HPDE6-E6E7 (cell line): ENCODE results near the gene TRAF1.

Experiments
- DNase-seq: peaks from one replicate; pipeline ENCODE4 v3.0.0; 2011; ENCODE audit warnings: missing footprints; ENCODE audit errors: extremely low spot score

Gene TRAF1

GRCh38 chr9:120923620-120924328, 2.8 kb downstream of the TRAF1 start:
- no peak for DNase-seq

GRCh38 chr9:120922404-120923195, 4.0 kb downstream of the TRAF1 start:
- no peak for DNase-seq

DNA sequence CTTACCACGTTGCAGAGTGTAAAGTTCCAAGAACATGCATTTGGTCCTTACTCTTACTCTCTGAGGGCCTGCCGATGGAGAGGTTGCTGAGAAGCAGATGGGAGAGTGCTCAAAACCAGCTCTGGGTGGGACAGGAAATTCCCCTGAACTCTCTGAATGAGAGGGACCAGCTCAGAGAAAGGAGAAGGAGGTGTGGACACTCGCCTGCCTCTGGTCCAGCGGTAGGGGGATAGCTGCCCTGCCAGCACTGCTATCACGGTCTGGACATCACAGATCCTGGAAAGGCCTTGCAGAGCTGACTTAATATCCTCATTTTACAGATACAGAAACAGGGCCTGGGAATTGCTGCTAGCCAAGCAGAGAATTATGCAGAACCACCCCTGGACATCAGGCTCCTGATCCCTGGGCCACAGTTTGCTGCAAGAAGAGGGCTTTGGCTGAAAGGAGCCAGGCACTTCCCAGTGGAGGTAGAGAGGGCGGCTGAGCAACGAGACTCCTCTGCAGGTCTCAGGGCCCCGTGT, 4.9 kb downstream of the TRAF1 start:
- DNase-seq, result no peak

- DNase-seq, result no peak
Observed at GRCh38 chr9:120920806-120921178, 5.8 kb downstream of the TRAF1 start.

DNA sequence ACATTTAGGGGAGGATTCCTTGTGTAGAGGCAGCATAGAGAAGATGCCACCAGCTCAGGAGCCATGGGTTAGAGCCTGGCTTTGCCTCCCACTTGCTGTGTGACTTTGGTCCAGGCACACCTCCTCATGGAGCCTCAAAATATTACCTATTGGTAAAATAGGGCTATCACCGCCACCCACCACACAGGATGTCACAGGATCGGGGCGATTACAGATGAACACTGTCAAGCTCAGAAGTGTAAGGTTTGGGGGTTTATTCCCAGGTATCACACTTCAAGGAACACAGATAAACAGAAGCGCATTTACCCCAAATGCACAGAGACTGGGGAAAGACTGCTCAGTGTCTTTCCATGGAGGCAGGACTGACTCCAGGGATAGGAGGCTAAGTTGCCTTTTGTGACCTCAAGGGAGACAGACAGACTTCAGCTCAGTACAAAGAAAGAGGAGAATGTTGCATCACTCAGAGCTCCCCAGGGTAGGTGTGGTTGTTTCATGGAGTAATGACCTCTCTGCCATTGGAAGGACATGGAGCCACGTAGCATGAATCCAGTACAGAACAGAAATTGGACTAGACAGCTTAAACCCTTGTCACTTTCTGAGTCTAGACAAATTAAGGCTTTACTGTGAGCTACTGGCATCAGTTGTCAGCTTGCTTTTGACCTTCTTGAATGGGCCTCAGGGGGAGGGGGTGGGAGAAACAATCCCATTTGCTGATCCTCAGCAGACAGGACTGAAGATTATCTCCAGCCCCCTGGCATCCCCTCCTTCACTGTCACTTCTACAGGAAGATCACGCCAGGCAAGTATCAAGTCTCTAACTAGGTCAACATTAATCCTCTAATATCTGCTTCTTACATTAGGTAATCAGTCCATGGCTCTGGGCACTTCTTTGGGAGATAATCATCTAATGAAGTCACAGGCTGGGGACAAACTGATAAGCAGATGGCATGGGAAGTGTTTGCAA, 6.5 kb downstream of the TRAF1 start:
- DNase-seq, result no peak

DNA sequence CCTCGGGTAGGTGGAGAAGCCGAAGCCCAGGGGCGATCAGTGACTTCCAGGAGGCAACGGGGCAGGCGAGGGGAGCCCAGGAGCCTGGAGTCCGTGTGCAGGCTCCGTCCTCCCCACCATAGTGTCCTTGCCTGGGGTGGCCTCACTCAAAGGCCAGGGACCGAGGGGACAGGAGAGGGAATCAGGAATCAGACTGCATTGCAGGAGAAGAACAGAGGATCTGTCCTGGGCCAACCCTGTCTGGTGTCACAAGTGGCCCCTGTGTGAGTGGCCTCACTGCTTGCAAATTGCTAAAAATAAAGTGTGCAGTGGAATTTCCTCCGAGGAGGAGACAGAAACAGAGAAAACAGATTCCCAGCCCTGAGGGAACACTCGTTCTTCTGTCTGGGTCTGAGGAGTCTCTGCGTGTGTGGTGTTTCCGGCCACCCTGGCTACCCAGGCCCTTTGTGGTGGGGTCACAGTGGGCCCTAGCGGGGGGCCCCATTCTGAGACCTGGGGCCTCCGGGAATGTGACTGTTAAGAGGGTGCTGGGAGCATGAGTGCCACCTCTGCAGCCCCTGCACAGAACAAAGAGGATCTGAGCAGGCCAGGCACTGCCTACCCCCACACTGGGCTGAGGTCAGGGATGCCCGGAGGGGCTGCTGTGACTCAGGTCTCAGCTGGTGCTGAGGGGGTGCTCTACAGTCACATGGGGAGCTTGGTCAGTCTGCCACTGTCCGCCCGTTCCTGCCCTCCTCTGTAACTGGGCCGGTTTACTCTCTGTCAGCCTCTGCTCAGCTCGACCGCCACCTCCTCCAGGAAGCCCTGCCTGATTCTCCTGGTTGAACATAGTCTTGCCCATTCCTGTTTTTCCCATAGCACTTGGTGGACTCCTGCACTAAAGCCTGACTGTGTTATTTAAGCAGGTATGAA, 7.4 kb downstream of the TRAF1 start:
- DNase-seq, result no peak

DNA sequence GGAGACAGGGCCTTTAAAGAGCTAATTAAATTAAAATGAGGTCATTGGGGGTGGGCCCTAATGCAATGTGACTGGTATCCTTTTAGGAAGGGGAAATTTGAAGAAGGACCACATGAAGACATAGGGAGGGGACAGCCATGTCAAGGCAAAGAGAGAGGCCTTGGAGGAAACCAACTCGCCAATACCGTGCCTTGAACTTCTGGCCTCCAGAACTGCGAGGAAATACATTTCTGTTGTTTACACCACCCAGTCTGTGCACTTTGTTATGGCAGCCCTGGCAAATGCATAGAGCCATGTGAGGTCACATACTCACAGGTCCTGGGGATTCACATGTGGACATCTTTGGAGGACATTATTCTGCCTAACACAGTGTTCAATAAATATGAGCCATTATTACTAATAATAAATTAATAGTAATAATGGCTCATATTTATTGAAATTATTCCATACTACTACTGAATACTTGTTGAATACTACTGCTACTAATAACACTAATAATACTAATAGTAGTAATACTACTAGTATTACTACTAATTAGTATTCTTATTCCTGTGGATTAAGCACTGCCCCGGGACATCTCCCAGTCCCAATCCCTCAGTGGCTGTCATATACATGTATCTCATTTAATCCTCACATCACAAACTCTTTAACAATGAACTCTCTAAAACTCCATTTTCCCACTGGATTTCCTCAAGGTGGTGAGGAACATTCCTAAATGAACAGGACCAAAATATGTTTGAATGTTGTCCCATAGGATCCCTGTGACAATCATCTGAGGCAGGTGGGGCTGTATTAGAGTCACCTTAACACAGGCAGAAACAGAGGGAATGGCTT, 8.4 kb downstream of the TRAF1 start:
- DNase-seq, result no peak

DNA sequence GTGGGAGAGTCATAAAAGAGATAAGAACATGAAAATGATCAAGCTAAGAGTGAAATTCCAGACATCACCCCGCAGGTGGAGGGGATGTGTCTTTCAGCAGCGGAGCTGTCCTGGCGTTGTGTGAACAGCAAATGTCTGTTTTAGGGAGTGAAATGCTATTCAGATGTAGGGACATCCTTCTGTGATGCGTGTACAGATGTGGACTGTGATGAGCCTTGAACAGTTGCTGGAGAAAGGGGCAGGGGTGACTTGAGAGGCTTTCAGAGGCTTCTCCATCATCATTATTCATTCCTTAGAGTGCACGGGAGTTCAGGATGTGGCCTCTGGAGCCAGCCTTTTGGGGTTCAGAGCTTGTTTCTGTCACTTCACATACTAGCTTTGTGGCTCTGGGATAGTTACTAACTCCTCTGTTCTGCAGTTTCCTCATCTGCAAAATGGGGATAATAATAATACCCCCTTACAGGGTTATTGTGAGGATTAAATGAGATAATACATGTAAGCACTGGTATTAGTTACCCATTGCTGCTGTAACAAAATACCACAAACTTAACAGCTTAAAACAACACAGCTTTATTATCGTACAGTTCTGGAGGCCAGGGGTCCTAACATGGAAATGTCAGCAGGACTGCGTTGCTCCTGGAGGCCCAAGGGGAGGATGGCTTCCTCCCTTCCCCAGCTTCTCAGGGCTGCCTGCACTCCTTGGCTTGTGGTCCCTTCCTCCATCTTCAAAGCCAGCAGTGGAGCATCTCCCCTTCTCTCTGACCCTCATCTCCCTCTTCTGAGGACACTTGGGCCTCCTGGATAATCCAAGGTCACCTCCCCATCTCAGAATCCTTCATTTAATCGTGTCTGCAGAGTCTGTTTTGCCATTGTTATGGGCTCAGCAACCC, 9.4 kb downstream of the TRAF1 start:
- no peak for DNase-seq

DNA sequence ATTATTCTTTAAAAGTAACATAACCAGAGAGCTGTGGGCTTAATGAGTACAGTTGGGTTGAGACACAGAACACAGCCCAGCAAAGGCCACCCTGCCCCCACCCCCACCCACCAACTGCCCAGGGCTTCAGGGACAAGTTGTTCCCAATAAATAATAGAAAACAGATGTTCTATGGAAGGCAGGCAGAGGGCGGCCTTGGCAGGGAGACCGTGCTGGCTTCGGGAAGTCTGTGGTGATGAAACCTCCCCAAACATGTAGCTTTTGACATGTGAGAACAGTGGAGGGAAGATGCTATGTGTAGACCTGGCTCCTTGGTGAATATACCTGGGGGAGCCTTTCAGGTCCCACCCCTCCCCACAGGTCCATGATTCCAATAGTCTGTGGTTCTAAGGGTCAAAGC, 10.0 kb downstream of the TRAF1 start:
- DNase-seq, result no peak

DNA sequence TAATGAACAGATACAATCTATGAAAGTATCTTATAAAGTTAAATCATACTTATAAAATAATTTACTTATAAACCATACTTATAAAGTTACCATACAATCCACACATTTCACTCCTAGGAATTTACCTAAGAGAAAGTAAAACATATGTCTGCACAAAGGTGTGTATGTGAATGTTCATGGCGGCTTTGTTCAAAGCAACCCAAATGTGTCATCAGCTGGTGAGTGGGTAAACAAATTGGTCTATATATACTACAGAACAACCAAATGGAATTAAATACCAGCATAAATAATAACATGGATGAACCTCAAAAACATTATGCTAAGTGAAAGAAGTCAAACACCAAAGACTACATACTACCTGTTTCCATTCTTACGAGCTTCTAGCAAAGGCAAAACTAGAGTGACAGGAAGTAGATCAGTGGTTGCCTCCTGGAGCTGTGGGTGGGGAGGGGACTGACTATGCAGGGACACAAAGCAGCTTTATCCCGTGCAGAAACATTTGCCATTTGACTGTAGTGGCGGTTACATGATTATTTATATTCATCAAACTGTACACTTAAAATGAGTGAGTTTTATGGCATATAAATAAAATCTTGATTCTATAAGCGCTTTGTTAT, 10.6 kb downstream of the TRAF1 start:
- DNase-seq, result no peak

GRCh38 chr9:120914953-120915352, 11.6 kb downstream of the TRAF1 start:
- no peak for DNase-seq

- DNase-seq, result no peak
Observed at GRCh38 chr9:120914396-120914795, 12.2 kb downstream of the TRAF1 start.

- DNase-seq, result no peak
Observed at GRCh38 chr9:120913647-120914264, 12.8 kb downstream of the TRAF1 start.

GRCh38 chr9:120912958-120913646, 13.5 kb downstream of the TRAF1 start:
- DNase-seq, result no peak

DNA sequence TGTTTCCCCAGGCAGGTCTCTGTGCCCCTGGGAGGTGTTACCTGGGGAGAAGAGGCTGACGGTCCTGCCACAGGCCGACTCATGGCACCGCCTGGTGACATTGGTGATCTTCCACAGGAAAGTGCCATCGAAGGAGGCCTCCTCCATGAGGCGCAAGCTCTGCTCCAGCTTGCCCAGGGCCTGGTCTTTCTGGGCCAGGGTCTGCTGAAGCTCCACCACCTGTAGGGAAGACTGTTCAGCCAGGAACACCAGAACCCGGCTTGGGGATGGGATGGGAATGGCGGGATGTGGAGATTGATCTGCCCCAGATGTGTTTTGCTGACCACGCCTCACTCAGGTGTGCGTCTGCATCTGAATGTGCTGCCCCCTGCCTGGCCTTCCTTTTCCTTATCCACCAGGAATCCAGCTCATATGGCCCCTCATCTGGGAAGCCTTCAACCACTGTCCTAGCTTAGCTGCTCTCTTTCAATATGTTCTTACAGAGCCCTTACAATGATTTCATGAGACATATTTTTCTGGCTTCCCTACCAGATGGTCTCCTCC, 15.2 kb downstream of the TRAF1 start:
- DNase-seq, result no peak

- DNase-seq, result no peak
Observed at GRCh38 chr9:120910643-120911042, 16.0 kb downstream of the TRAF1 start.

GRCh38 chr9:120909904-120910303, 16.7 kb downstream of the TRAF1 start:
- no peak for DNase-seq
